PC-9 (cell line): ENCODE data around the gene RGS6.

Source experiments
- CTCF ChIP-seq: fragments of 200-600 bp; sonication (generic); conservative IDR thresholded peaks from 2 replicates; pipeline ENCODE4 v1.6.1; 2017; ENCODE audit warnings: mixed run types, antibody characterized with exemption, mild to moderate bottlenecking, moderate library complexity
- EZH2 ChIP-seq: fragments of 200-600 bp; sonication (generic); IDR thresholded peaks from 2 replicates; pipeline ENCODE4 v1.8.0; 2017; ENCODE audit warnings: antibody characterized with exemption, low read depth

DNA sequence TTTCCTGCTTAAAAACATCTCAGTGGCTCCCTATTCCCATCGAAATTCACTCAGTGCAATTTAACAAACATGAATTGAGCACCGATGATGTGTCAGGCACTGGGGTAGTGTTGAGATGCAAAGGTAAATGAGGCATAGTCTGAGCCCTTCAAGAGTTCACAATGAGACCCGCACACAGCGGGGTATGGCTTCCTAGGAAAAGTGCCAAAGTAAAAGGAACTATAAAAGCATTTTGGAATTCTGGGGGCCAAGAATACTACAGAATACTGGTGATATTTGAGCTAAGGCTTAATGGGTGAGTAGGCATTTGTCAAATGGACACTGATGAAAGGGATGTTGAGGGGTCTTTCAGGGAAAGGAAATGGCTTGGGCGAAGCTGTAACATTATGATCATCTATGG is 646.3 kb downstream of the RGS6 start:
- TF ChIP-seq CTCF (no peak), EZH2 (no peak)
